Activated CD4-positive, alpha-beta memory T cell treated with anti-CD3 and anti-CD28 coated beads for 36 hours (primary cell): ENCODE measurements around the gene SPINDOC. TPM values are rescaled to one million over a fixed set of nuclear protein-coding genes. Genes with fewer than 3 reads are reported as not detected.

Source experiments
- CTCF ChIA-PET: fragments of 350-600 bp; sonication (Branson Sonifier 250); formaldehyde crosslinking; loops from one replicate; lab custom pipeline; 2021; ENCODE audit warnings: antibody characterized with exemption, inconsistent platforms; lab: Charles Lee
- POLR2A ChIA-PET: fragments of 350-600 bp; sonication (Branson Sonifier 250); formaldehyde crosslinking; loops from one replicate; lab custom pipeline; 2021; ENCODE audit warnings: antibody characterized with exemption; lab: Charles Lee
- DNase-seq: peaks from one replicate; pipeline ENCODE4 v3.0.0-alpha.2; 2020
- H3K27ac Mint-ChIP-seq: one replicate; pipeline ENCODE4 v1.8.0; 2021; ENCODE audit warnings: mixed read lengths
- H3K27me3 Mint-ChIP-seq: one replicate; pipeline ENCODE4 v1.8.0; 2021; ENCODE audit warnings: mixed read lengths
- H3K36me3 Mint-ChIP-seq: one replicate; pipeline ENCODE4 v1.8.0; 2021; ENCODE audit warnings: mixed read lengths
- H3K4me1 Mint-ChIP-seq: one replicate; pipeline ENCODE4 v1.8.0; 2021; ENCODE audit warnings: low read depth, mixed read lengths
- H3K4me3 Mint-ChIP-seq: one replicate; pipeline ENCODE4 v1.8.0; 2021; ENCODE audit warnings: mild to moderate bottlenecking, mixed read lengths
- H3K9me3 Mint-ChIP-seq: one replicate; pipeline ENCODE4 v1.8.0; 2021; ENCODE audit warnings: mixed read lengths
- intact Hi-C: fragments of 100-400 bp; cut with micrococcal nuclease; formaldehyde crosslinking; loops from one replicate; pipeline ENCODE4 v1.15.1; 2023
- total RNA-seq, 2 experiments: library from RNA; stranded (reverse); gene quantifications; one replicate each; pipeline ENCODE4 v1.2.3, GENCODE V29; 2021

The SPINDOC gene
- total RNA-seq, 2 experiments from 2014 or later: 27.9 to 29.3 TPM

GRCh38 chr11:63875506-63876065, 62.3 kb downstream of the SPINDOC start:
- CTCF ChIA-PET: interaction anchor here (0.9 to 1.2 kb wide), 2 partner anchors 38 to 70 kb away, joined by 3 read pairs; no protein-coding TSS in a partner anchor
- no peak for DNase-seq
- Mint-ChIP-seq H3K36me3 (peaks cover 5% of the 10 kb centered on the region), H3K4me3 (no peak overlapping the region), H3K4me1 (peaks cover 65% of the 10 kb centered on the region), H3K9me3 (no peaks in the 10 kb centered on the region), H3K27ac (no peak overlapping the region), H3K27me3 (no peaks in the 10 kb centered on the region)
- intact Hi-C loops: no loop called here
- POLR2A ChIA-PET: no interaction called here

- peaks cover 5% of the 10 kb centered on the region for H3K36me3 Mint-ChIP-seq
- H3K27me3 Mint-ChIP-seq: no peaks in the 10 kb centered on the region
- ChIA-PET CTCF (interaction anchor here (0.9 to 1.2 kb wide), 3 partner anchors 39 to 69 kb away, joined by 3 read pairs; no protein-coding TSS in a partner anchor), POLR2A (interaction anchor here (1.6 kb wide), 1 partner anchor 14 kb away, joined by 3 read pairs; no protein-coding TSS in a partner anchor)
- no peaks in the 10 kb centered on the region for H3K9me3 Mint-ChIP-seq
- peaks cover 64% of the 10 kb centered on the region for H3K4me1 Mint-ChIP-seq
- intact Hi-C loops: no loop called here
- DNase-seq: no peak
- H3K4me3 Mint-ChIP-seq: no peak overlapping the region
- H3K27ac Mint-ChIP-seq: no peak overlapping the region
Measured at GRCh38 chr11:63876616-63877015, 63.4 kb downstream of the SPINDOC start.

Other genes with a start within 250 kb of the SPINDOC start
- gene PLAAT3, start 199.0 kb upstream of the SPINDOC start, total RNA-seq: 10 to 100 TPM; 10.3 to 10.4 TPM
- 10 to 100 TPM; 31.3 to 34.6 TPM for gene ATL3, start 142.1 kb upstream of the SPINDOC start, total RNA-seq
- gene RTN3, start 132.0 kb upstream of the SPINDOC start, total RNA-seq: 10 to 100 TPM; 54.4 to 58.4 TPM
- 1 to 10 TPM; 1.3 to 1.5 TPM for gene ZFTA, start 44.7 kb upstream of the SPINDOC start, total RNA-seq
- gene MARK2, start 25.7 kb downstream of the SPINDOC start, total RNA-seq: 10 to 100 TPM; 20.0 to 29.0 TPM
- gene RCOR2, start 103.7 kb downstream of the SPINDOC start, total RNA-seq: under 1 TPM; 0.21 to 0.27 TPM
- 10 to 100 TPM; 15.4 to 17.3 TPM for gene NAA40, start 125.5 kb downstream of the SPINDOC start, total RNA-seq
- 100 to 1,000 TPM; 559 to 581 TPM for gene COX8A, start 161.2 kb downstream of the SPINDOC start, total RNA-seq
- 10 to 100 TPM; 69.5 to 72.2 TPM for gene OTUB1, start 173.0 kb downstream of the SPINDOC start, total RNA-seq
- gene FLRT1, start 222.5 kb downstream of the SPINDOC start, total RNA-seq: under 1 TPM; 0.36 to 0.50 TPM